H1 (cell line): Measurements from ENCODE around the gene PLLP. TPM values are rescaled to one million over a fixed set of nuclear protein-coding genes. Genes with fewer than 3 reads are reported as not detected.

Experiments used
- ASH2L ChIP-seq: fragments of 200-600, 300-600 bp; sonication (generic); IDR thresholded peaks from one replicate; pipeline ENCODE4 v1.7.1; 2017; ENCODE audit warnings: low read length
- CBX5 ChIP-seq: fragments of 300-800, 300-1000 bp; sonication (generic); IDR thresholded peaks from 2 replicates; pipeline ENCODE4 v1.7.1; 2016; ENCODE audit warnings: antibody characterized with exemption, low read length, low read depth
- CHD1 ChIP-seq: IDR thresholded peaks from 2 replicates; pipeline ENCODE4 v1.6.1; 2012; ENCODE audit warnings: low read depth, low read length, improper control_type of control experiment
- CREB1 ChIP-seq: IDR thresholded peaks from 2 replicates; pipeline ENCODE4 v1.6.1; 2012; ENCODE audit warnings: inconsistent platforms
- EGR1 ChIP-seq: IDR thresholded peaks from 2 replicates; pipeline ENCODE4 v1.6.1; 2011; ENCODE audit warnings: low read depth, low read length, borderline replicate concordance
- EP300 ChIP-seq, 2 experiments: IDR thresholded peaks; 1 replicate in 1 of 2; 2 replicates in 1 of 2; pipeline ENCODE4 v1.6.1; 2011 to 2012; ENCODE audit warnings: low read depth in 2 of 2, low read length in 2 of 2, mild to moderate bottlenecking in 2 of 2, borderline replicate concordance in 1 of 2, inconsistent platforms in 1 of 2, moderate library complexity in 1 of 2
- EZH2 ChIP-seq: fragments of 200-600 bp; sonication (generic); IDR thresholded peaks from 2 replicates; pipeline ENCODE4 v1.7.1; 2012; ENCODE audit warnings: low read depth, mild to moderate bottlenecking, moderate library complexity, low read length, inconsistent platforms; ENCODE audit not compliant: severe bottlenecking
- GABPA ChIP-seq: IDR thresholded peaks from 2 replicates; pipeline ENCODE4 v1.6.1; 2011; ENCODE audit warnings: mild to moderate bottlenecking, low read length, moderate library complexity, borderline replicate concordance; ENCODE audit not compliant: insufficient read depth
- GTF2F1 ChIP-seq: IDR thresholded peaks from 2 replicates; pipeline ENCODE4 v1.6.1; 2012; ENCODE audit warnings: low read depth, low read length, improper control_type of control experiment, borderline replicate concordance
- HDAC6 ChIP-seq: IDR thresholded peaks from one replicate; pipeline ENCODE4 v1.7.1; 2012; ENCODE audit warnings: low read depth, mild to moderate bottlenecking, inconsistent platforms, low read length, moderate library complexity
- JUN ChIP-seq: IDR thresholded peaks from 2 replicates; pipeline ENCODE4 v1.6.1; 2011; ENCODE audit warnings: low read depth, mild to moderate bottlenecking, improper control_type of control experiment, low read length
- KDM4A ChIP-seq: IDR thresholded peaks from one replicate; pipeline ENCODE4 v1.7.1; 2012; ENCODE audit warnings: low read depth, mild to moderate bottlenecking, moderate library complexity, low read length, inconsistent platforms; ENCODE audit not compliant: severe bottlenecking
- KDM5A ChIP-seq: fragments of 200-600 bp; IDR thresholded peaks from 2 replicates; pipeline ENCODE4 v1.7.1; 2012; ENCODE audit warnings: mild to moderate bottlenecking, low read length, inconsistent platforms, mixed read lengths
- POLR2A ChIP-seq, 2 experiments: IDR thresholded peaks; 1 replicate in 1 of 2; 2 replicates in 1 of 2; pipeline ENCODE4 v1.6.1; 2011; ENCODE audit warnings: low read depth in 2 of 2, low read length in 2 of 2, mild to moderate bottlenecking in 2 of 2; ENCODE audit errors: control extremely low read depth in 1 of 2
- POLR2AphosphoS5 ChIP-seq: IDR thresholded peaks from 2 replicates; pipeline ENCODE4 v1.6.1; 2011; ENCODE audit warnings: low read depth, low read length
- RBBP5 ChIP-seq: IDR thresholded peaks from 2 replicates; pipeline ENCODE4 v1.7.1; 2012; ENCODE audit warnings: low read depth, mild to moderate bottlenecking, inconsistent platforms, low read length, moderate library complexity, borderline replicate concordance
- RFX5 ChIP-seq: IDR thresholded peaks from 2 replicates; pipeline ENCODE4 v1.6.1; 2011; ENCODE audit warnings: low read depth, low read length, improper control_type of control experiment, borderline replicate concordance
- SIN3A ChIP-seq, 2 experiments: IDR thresholded peaks in 1 of 2; conservative IDR thresholded peaks in 1 of 2; 2 replicates each; pipeline ENCODE4 v1.6.1; 2011 to 2012; ENCODE audit warnings: low read length in 2 of 2, improper control_type of control experiment in 1 of 2, low read depth in 1 of 2, mild to moderate bottlenecking in 1 of 2
- SP4 ChIP-seq: IDR thresholded peaks from 2 replicates; pipeline ENCODE4 v1.6.1; 2012; ENCODE audit warnings: low read length, inconsistent platforms
- TEAD4 ChIP-seq: IDR thresholded peaks from 2 replicates; pipeline ENCODE4 v1.6.1; 2012; ENCODE audit warnings: low read depth, low read length, inconsistent platforms, mixed read lengths
- USF2 ChIP-seq: IDR thresholded peaks from 2 replicates; pipeline ENCODE4 v1.6.1; 2011; ENCODE audit warnings: low read length, improper control_type of control experiment
- YY1 ChIP-seq: IDR thresholded peaks from 2 replicates; pipeline ENCODE4 v1.6.1; 2011; ENCODE audit warnings: low read depth, mild to moderate bottlenecking, low read length
- polyA plus RNA-seq, 7 experiments: library from polyadenylated mRNA; depleted of rRNA in 3 of 7; stranded (reverse) in 5 of 7; unstranded in 2 of 7; fragments of >200 nt in 5 of 7; fragments of 200-250 nt in 2 of 7; gene quantifications; 1 replicate in 5 of 7; 2 replicates in 1 of 7; 4 replicates in 1 of 7; pipeline versions ENCODE4 v1.2.1 to v1.2.3, GENCODE V29; 2011 to 2013; ENCODE audit warnings: missing spikeins in 2 of 7, mixed read lengths in 2 of 7
- total RNA-seq: library from RNA; stranded (reverse); fragmentation: NEBNext Ultra II Directional; extraction: Animal tissue kit (Norgen Biotek cat#: 25700); gene quantifications from 2 replicates; pipeline ENCODE4 v1.2.1, GENCODE V29; 2021
- TF ChIP-seq, protein P1 (sequence below): IDR thresholded peaks from 2 replicates; pipeline ENCODE4 v1.6.1; 2012; ENCODE audit warnings: inconsistent platforms

The PLLP gene
- total and polyA plus RNA-seq, 2 of the 8 experiments (the other 6 are each of a cell fraction or from before 2014, with no cell fraction given) = 2.9 to 10.6 TPM

GRCh38 chr16:57284209-57284951, at the start of gene PLLP (continued):
- no peak for TF ChIP-seq HDAC6
- 0 out of 3 replicates have a peak, but pooled peaks of 1 of the 2 experiments have one; percentile 4 for TF ChIP-seq EP300 (IDR thresholded peaks at IDR 0.05; ENCODE audit: borderline replicate concordance in 1 of 2, low read depth in 2 of 2, low read length in 2 of 2)
- no peak for TF ChIP-seq CREB1
- 0 out of 2 replicates have a peak, but pooled peaks have one; percentile 8 for TF ChIP-seq SP4
- TF ChIP-seq KDM4A = peak; percentile 99
- TF ChIP-seq CBX5 = no peak
- no peak for TF ChIP-seq JUN
- peak; percentile 9; the same call in 1 of the 2 replicates for TF ChIP-seq EGR1
- TF ChIP-seq TEAD4 = no peak
- no peak for TF ChIP-seq GABPA
- peak; percentile 54 for TF ChIP-seq EZH2
- no peak for TF ChIP-seq GTF2F1
- no peak for TF ChIP-seq SIN3A (conservative IDR thresholded peaks at IDR 0.05 in 1 of 2, IDR thresholded peaks at IDR 0.05 in 1 of 2; ENCODE audit: low read depth in 1 of 2, low read length in 2 of 2)
- peak; percentile 77; the same call in 1 of the 2 replicates for TF ChIP-seq YY1
- TF ChIP-seq, protein P1, sequence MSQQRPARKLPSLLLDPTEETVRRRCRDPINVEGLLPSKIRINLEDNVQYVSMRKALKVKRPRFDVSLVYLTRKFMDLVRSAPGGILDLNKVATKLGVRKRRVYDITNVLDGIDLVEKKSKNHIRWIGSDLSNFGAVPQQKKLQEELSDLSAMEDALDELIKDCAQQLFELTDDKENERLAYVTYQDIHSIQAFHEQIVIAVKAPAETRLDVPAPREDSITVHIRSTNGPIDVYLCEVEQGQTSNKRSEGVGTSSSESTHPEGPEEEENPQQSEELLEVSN = peak; percentile 99
- no peak for TF ChIP-seq CHD1
- peak; percentile 92 for TF ChIP-seq ASH2L
- no peak for TF ChIP-seq POLR2A (IDR thresholded peaks at IDR 0.05; ENCODE audit: control extremely low read depth in 1 of 2, low read depth in 2 of 2, low read length in 2 of 2)
- no peak for TF ChIP-seq KDM5A
- no peak for TF ChIP-seq RFX5
- no peak for TF ChIP-seq USF2
- TF ChIP-seq POLR2AphosphoS5 = no peak
- TF ChIP-seq RBBP5 = peak; percentile 81
